Measurements from ENCODE around the gene OSER1. TPM values are rescaled to one million over a fixed set of nuclear protein-coding genes. Genes with fewer than 3 reads are reported as not detected.

Gene OSER1
- total RNA-seq, 4 donors from 2014 or later: 36.2 to 56.4 (median 43.0) TPM

GRCh38 chr20:44166008-44166407, 44.6 kb downstream of the OSER1 start:
- H3K4me3 ChIP-seq (replicated peaks in 1 of 3): no peak overlapping the region
- H3K9me3 ChIP-seq: no peaks in the 10 kb centered on the region
- WGBS, 2 donors: 36 to 41% methylated on average over 4 of the region's 4 CpGs
- TF ChIP-seq, protein P1, sequence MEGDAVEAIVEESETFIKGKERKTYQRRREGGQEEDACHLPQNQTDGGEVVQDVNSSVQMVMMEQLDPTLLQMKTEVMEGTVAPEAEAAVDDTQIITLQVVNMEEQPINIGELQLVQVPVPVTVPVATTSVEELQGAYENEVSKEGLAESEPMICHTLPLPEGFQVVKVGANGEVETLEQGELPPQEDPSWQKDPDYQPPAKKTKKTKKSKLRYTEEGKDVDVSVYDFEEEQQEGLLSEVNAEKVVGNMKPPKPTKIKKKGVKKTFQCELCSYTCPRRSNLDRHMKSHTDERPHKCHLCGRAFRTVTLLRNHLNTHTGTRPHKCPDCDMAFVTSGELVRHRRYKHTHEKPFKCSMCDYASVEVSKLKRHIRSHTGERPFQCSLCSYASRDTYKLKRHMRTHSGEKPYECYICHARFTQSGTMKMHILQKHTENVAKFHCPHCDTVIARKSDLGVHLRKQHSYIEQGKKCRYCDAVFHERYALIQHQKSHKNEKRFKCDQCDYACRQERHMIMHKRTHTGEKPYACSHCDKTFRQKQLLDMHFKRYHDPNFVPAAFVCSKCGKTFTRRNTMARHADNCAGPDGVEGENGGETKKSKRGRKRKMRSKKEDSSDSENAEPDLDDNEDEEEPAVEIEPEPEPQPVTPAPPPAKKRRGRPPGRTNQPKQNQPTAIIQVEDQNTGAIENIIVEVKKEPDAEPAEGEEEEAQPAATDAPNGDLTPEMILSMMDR (IDR thresholded peaks at IDR 0.05): no peak
- no peak for TF ChIP-seq POLR2A (IDR thresholded peaks at IDR 0.05)
- no peak overlapping the region for H3K27ac ChIP-seq
- no peak for DNase-seq
- intact Hi-C loops (cut with DNase I): no loop called here
- no peaks in the 10 kb centered on the region for H3K27me3 ChIP-seq
- peaks cover 6 to 13% of the 10 kb centered on the region in 2 donors for H3K4me1 ChIP-seq
- no peaks in the 10 kb centered on the region for H3K36me3 ChIP-seq

DNA sequence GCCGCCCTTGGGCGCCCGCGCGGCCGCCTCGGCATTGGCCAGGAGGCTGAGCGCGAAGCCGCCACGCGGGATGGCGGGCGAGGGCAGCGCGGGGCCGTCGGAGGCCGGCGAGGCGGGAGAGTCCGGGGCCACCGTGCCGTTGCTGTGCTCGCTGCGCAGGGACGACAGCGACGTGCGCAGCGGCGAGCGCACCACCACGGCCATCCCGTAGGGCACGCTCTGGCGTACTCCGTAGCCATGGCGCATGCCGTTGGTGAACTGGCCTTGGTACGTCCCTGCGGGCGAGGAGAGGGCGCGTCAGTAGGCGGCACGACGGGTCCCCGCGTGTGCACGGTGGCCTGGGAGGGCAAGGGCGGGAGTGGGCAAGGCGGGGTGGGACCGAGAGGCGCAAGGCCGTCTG, 50.4 kb downstream of the OSER1 start:
- no peak overlapping the region for H3K4me3 ChIP-seq (replicated peaks in 1 of 3)
- TF ChIP-seq POLR2A (IDR thresholded peaks at IDR 0.05): no peak
- TF ChIP-seq, protein P1 (IDR thresholded peaks at IDR 0.05): no peak
- no peak overlapping the region for H3K27ac ChIP-seq
- H3K4me1 ChIP-seq: no peaks in the 10 kb centered on the region
- no peaks in the 10 kb centered on the region for H3K9me3 ChIP-seq
- WGBS, 2 donors: 62 to 80% methylated on average over 22 to 25 of the region's 56 CpGs
- no peaks in the 10 kb centered on the region for H3K27me3 ChIP-seq
- no peak for DNase-seq
- intact Hi-C loops (cut with DNase I): no loop called here
- no peaks in the 10 kb centered on the region for H3K36me3 ChIP-seq

DNA sequence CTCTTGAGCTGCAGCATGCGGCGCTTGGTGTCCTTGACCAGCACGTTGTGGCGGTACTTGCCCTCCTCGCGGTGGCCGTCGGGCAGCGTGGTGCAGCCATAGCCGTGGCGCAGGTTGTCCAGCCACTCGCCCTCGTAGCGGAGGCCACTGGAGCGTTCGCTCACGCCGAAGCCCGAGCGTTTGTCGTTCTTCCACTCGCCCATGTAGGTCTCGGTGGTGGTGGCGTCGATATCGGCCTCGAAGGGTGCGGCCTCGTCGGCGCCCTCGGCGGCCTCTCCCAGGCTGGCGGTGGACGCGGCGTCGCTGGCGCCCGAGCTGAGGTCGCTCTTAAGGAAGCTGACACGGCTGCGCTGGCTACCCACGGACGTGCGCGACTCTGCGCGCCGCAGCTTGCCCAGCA, 50.9 kb downstream of the OSER1 start:
- no peak overlapping the region for H3K4me3 ChIP-seq (replicated peaks in 1 of 3)
- 77 to 87% methylated on average over 13 to 26 of the region's 50 CpGs for WGBS, 2 donors
- intact Hi-C loops (cut with DNase I): no loop called here
- no peak for DNase-seq
- no peak overlapping the region for H3K27ac ChIP-seq
- no peak for TF ChIP-seq POLR2A (IDR thresholded peaks at IDR 0.05)
- TF ChIP-seq, protein P1 (IDR thresholded peaks at IDR 0.05): no peak
- H3K9me3 ChIP-seq: no peaks in the 10 kb centered on the region
- H3K27me3 ChIP-seq: no peaks in the 10 kb centered on the region
- H3K4me1 ChIP-seq: no peaks in the 10 kb centered on the region
- H3K36me3 ChIP-seq: no peaks in the 10 kb centered on the region

GRCh38 chr20:44159125-44159524, 51.4 kb downstream of the OSER1 start:
- H3K9me3 ChIP-seq: no peaks in the 10 kb centered on the region
- 81 to 85% methylated on average over 2 of the region's 2 CpGs for WGBS, 2 donors
- H3K27ac ChIP-seq: no peak overlapping the region
- DNase-seq: no peak
- intact Hi-C loops (cut with DNase I): no loop called here
- no peaks in the 10 kb centered on the region for H3K27me3 ChIP-seq
- no peak overlapping the region for H3K4me3 ChIP-seq (replicated peaks in 1 of 3)
- H3K4me1 ChIP-seq: no peaks in the 10 kb centered on the region
- no peaks in the 10 kb centered on the region for H3K36me3 ChIP-seq
- TF ChIP-seq, protein P1 (IDR thresholded peaks at IDR 0.05): no peak
- no peak for TF ChIP-seq POLR2A (IDR thresholded peaks at IDR 0.05)

- Histone ChIP-seq H3K4me1 (no peaks in the 10 kb centered on the region), H3K27ac (no peak overlapping the region), H3K9me3 (no peaks in the 10 kb centered on the region)
Observed at GRCh38 chr20:44157061-44157460, 53.5 kb downstream of the OSER1 start.

More at GRCh38 chr20:44157061-44157460, 53.5 kb downstream of the OSER1 start:
- intact Hi-C loops (cut with DNase I): no loop called here
- DNase-seq: no peak
- 93 to 100% methylated on average over 5 of the region's 5 CpGs for WGBS, 2 donors
- TF ChIP-seq, protein P1 (IDR thresholded peaks at IDR 0.05): no peak
- no peak for TF ChIP-seq POLR2A (IDR thresholded peaks at IDR 0.05)
- no peaks in the 10 kb centered on the region for H3K36me3 ChIP-seq
- no peaks in the 10 kb centered on the region for H3K27me3 ChIP-seq
- no peak overlapping the region for H3K4me3 ChIP-seq (replicated peaks in 1 of 3)
